NCI-H460 (cell line): ENCODE measurements around the gene ZNF683. TPM values are rescaled to one million over a fixed set of nuclear protein-coding genes. Genes with fewer than 3 reads are reported as not detected.

Source experiments
- DNase-seq: peaks from one replicate; pipeline ENCODE4 v3.0.0-alpha.2; 2016; ENCODE audit warnings: low read depth; ENCODE audit errors: extremely low read depth
- total RNA-seq: library from RNA; depleted of rRNA; stranded (reverse); fragments of >200 nt; shearing (Covaris generic); gene quantifications from 2 replicates; pipeline ENCODE4 v1.2.3, GENCODE V29; 2014

The ZNF683 gene
- total RNA-seq, 1 experiment from 2014 or later: not detected

- no peak for DNase-seq
Observed at GRCh38 chr1:26359981-26360806, 12.4 kb downstream of the ZNF683 start.

- DNase-seq: no peak
Observed at GRCh38 chr1:26358411-26359384, 13.9 kb downstream of the ZNF683 start.

DNA sequence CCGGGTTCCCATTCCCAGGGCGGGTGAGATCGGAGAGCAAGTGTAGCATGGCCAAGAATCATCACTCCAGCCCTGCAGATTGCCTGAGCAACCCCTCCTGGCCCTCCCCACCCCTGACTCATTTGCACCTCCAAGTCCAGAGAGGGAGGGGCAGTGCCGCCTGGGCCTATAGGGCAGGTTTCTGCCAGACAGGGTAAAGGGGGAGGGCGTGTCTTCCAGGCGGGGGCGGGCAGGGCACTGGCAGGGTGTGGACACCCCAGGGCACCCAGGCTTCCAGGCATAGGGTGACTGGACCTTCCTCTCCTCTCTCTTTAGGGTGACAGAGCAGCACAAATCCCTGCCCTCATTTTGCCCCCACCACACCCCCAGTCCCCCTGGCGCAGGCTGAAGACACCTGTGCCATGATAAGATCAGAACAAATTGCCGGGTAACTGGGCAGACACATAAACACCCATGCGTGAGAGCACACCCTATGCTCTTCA lies 15.4 kb downstream of the ZNF683 start:
- DNase-seq: no peak

- DNase-seq: no peak
Observed at GRCh38 chr1:26356106-26356505, 16.4 kb downstream of the ZNF683 start.

DNA sequence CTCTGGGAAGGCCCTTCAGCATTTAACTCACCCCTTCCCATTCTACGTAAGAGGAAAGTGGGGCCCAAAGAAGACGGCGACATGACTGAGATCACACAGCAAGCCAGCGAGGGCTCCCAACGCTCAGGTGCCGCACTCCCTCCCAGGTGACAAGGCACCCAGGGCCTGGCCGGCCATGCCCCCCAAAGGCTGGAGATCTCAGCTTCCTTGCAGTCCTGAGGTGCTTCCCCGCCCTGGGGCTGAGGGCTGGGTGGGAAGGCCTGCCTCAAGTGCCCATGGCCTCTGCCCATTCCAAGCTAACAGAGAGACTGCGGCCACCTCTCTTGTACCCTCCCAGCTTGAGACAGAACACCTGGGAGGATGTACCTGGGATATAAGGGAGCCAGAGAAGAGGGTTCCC lies 17.6 kb downstream of the ZNF683 start:
- DNase-seq: no peak

DNA sequence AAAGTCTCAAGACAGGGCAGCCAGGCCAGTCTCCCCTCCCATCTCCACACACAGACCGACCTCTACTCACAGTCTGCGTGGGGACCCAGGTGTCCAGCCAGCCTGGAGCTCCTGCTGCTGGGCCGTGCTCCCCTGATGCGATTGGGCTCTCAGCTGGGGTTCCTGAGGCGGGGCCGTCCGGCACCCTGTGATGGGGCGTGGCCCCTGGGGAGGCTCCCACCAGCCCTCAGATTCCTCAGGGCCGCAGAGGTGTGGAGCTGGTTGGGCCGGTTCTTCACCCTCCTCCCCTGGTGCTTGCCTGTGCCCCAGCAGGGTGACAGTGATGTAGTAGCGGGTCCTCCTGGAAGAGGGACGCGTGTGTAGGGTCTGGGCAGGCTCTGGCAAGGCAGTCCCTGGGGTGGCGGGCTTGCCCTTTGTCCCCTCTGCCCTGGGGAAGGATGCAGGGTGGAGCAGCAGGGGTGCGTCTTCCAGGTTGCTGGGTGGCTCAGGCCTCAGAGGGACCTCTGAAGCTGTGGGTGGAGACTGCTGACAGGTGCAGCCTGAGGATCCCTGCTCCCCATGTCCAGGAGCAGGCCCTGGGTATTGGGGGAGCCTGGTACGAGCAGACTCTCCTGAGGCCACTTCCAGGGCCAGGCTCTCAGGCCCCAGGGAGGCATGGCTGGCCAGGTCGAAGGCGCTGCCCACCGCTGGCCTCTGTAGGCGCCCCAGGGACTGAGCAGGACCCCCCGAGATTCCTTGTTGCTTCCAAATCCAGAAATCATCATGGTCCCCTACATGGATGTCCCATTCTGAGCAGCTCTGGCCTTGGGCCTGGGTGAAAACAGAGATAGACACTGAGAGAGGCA lies 18.4 kb downstream of the ZNF683 start, which contains the start of gene CRYBG2:
TSS of gene CRYBG2 (minus strand) at position 155 of the 845 bp plus-strand sequence. CDS start 7,473 bp downstream, outside the sequence.
- DNase-seq: no peak

DNA sequence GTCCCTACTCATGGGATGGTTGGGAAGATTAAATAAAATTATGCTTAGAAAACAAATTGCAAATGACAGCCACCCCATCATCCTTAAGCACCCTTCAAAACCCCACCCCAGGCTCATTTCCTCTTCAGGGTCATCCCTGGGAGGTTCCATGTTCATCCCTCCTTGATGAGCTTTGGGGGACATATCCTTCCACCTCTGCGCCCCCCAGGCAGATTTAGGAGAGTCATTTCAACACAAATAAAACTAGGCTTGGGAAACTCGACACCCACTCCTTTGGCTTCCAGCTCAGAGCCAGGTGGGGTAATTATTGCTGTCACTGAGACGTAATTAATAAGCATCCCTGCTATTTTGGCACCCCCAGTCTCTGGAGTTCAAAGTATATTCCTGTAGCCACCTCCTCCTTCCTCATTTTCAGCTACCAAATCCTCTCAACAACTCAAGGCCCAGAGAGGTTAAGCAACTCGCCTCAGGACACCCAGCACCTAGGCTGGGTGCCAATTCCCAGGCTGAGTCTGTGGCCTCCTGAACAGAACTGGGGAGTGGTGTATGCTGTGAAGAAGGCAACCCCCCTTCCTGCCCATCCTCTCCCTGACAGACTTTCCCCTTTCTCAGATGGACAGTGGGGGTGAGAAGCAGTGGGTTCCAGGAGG lies 19.2 kb downstream of the ZNF683 start:
- no peak for DNase-seq

- no peak for DNase-seq
Observed at GRCh38 chr1:26352338-26352679, 20.2 kb downstream of the ZNF683 start.

DNA sequence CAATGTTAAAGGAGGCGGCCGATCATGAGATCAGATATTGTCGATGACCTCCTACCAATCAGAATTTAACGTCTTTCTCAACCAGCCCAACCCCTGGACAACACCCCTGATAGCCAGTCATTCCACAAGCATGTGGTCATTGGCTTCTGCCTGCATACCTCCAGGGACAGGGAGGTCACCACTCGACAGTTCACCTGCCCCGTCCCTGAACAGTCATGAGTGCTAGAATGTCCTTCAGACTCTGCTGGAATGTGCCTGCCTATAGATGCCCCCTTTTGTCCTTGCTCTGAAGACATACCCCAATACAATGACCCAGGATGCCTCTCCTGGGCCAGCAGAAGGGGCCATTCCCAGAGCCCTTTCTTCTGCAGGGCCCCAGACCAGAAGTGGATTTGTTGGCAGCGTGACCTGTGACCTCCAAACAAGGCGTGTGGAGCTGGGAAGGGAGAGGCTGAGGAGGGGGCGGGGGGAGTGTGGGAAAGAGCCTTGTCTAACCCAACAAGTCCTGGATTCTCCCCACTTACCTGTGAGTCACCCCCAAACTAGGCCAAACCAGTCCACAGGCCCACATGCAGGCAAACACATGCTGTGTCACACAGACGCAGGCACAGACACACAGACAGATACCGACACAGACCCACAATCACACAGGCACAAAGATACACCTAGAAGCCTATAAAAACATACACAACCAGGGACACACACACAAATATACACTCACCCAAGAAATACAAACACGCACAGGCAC lies 20.8 kb downstream of the ZNF683 start:
- DNase-seq: no peak

- DNase-seq: no peak
Observed at GRCh38 chr1:26350701-26351589, 21.6 kb downstream of the ZNF683 start.

- no peak for DNase-seq
Observed at GRCh38 chr1:26350343-26350700, 22.2 kb downstream of the ZNF683 start.

DNA sequence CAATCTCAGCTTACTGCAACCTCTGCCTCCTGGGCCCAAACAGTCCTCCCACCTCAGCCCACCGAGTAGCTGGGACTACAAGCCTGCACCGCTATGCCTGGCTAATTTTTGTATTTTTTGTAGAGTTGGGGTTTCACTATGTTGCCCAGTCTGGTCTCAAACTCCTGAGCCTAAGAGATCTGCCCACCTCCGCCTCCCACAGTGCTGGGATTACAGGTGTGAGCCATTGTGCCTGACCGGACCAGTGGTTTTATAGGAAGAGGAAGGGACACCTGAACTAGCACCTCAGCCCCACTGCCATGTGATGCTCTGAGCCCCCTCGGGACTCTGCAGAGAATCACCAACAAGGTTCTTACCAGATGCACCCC lies 22.7 kb downstream of the ZNF683 start:
- no peak for DNase-seq

DNA sequence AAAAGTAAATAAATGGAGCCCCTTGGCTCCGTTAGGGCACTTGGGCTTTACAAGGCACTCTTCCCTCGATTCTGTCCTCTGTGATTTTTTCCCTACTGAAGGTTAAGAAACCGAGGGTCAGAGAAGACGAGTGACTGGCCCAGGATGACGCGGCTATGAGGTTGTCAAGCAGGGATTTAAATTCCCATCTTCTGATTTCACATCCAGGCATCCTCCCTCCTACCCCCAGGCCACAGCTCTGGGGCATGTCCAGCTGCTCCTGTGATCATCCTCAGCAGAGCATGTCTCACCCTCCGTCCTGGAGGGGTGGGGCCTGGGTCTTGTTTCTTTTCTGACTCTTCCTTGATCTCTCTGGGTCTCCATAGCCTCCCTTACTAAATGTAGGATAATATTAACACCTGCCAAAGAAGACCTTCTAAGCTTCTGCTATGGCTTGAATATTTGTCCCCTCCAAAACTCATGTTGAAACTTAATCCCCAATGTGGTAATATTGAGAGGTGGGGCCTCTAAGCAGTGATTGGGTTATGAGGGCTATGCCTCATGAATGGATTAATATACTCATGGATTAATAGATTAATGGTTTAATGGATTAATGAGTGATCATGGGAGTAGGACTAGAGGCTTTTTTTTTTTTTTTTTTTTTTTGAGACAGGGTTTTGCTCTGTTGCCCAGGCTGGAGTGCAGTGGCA lies 23.2 kb downstream of the ZNF683 start:
- no peak for DNase-seq

- DNase-seq: no peak
Observed at GRCh38 chr1:26346274-26347033, 26.1 kb downstream of the ZNF683 start.

GRCh38 chr1:26345718-26346117 lies 26.8 kb downstream of the ZNF683 start:
- no peak for DNase-seq

GRCh38 chr1:26344147-26344920 lies 28.2 kb downstream of the ZNF683 start:
- DNase-seq: no peak
